Heart left ventricle (tissue), 16 donors: Measurements from ENCODE around the gene SCNN1G. TPM values are rescaled to one million over a fixed set of nuclear protein-coding genes. Genes with fewer than 3 reads are reported as not detected.

Experiments used
- ATAC-seq, 4 donors: fragments of 200-7000 bp; cut with Tn5 transposase; one replicate each; pipeline ENCODE4 v1.9.1; 2020 to 2022; ENCODE audit warnings: moderate library complexity in 4 of 4, mild to moderate bottlenecking in 3 of 4, moderate number of reproducible peaks in 1 of 4
- DNase-seq, 5 donors: peaks; one replicate each; pipeline ENCODE4 v3.0.0-alpha.2; 2020
- H3K27ac ChIP-seq, 12 donors: fragments of 200-600 bp; sonication (generic) in 4 of 12; one replicate each; pipeline versions ENCODE4 v1.5.0 to v1.8.0; 2016 to 2022; ENCODE audit warnings: mild to moderate bottlenecking in 2 of 12
- H3K27me3 ChIP-seq, 9 donors: fragments of 200-600 bp; sonication (generic) in 2 of 9; one replicate each; pipeline versions ENCODE4 v1.5.1 to v1.8.0; 2016 to 2022; ENCODE audit warnings: mild to moderate bottlenecking in 3 of 9
- H3K36me3 ChIP-seq, 9 donors: fragments of 200-600 bp; sonication (generic) in 2 of 9; one replicate each; pipeline versions ENCODE4 v1.5.0 to v1.8.0; 2018 to 2022; ENCODE audit warnings: mild to moderate bottlenecking in 2 of 9
- H3K4me1 ChIP-seq, 12 donors: fragments of 200-600 bp; sonication (generic) in 4 of 12; one replicate each; pipeline versions ENCODE4 v1.5.0 to v1.8.0; 2016 to 2022; ENCODE audit warnings: mild to moderate bottlenecking in 3 of 12
- H3K4me3 ChIP-seq, 12 donors: fragments of 200-600 bp; sonication (generic) in 4 of 12; one replicate each; pipeline versions ENCODE4 v1.5.0 to v1.8.0; 2017 to 2022; ENCODE audit warnings: mild to moderate bottlenecking in 9 of 12, moderate library complexity in 4 of 12
- H3K9me3 ChIP-seq, 12 donors: fragments of 200-600 bp; sonication (generic) in 4 of 12; one replicate each; pipeline versions ENCODE4 v1.5.0 to v1.8.0; 2016 to 2022; ENCODE audit warnings: mild to moderate bottlenecking in 1 of 12
- POLR2A ChIP-seq, 2 donors: fragments of 450-650 bp; IDR thresholded peaks; one replicate each; pipeline ENCODE4 v1.6.1; 2017; ENCODE audit warnings: antibody characterized with exemption in 2 of 2, mild to moderate bottlenecking in 2 of 2, moderate library complexity in 2 of 2
- WGBS, 4 donors: extraction: QIAGEN DNeasy Blood & Tissue Kit in 2 of 4; methylation state at CpG; one replicate each; pipeline versions ENCODE4 v1.1.5 to v1.1.7; 2013 to 2018; 5-methylcytosine and 5-hydroxymethylcytosine counted together
- intact Hi-C, 10 donors: fragments of 100-400 bp; cut with DNase I; formaldehyde crosslinking; loops; one replicate each; pipeline versions ENCODE4 v1.11.1 to v1.14.2; 2022
- polyA plus RNA-seq, 2 donors: library from polyadenylated mRNA; stranded (reverse); fragments of 200-250 nt; gene quantifications; one replicate each; pipeline ENCODE4 v1.2.3, GENCODE V29; 2013
- total RNA-seq, 9 donors: library from RNA; depleted of rRNA in 2 of 9; stranded (reverse); fragments of >200 nt in 2 of 9; fragmentation: NEBNext Ultra II Directional in 3 of 9; extraction: Animal tissue kit (Norgen Biotek cat#: 25700) in 3 of 9; gene quantifications; one replicate each; pipeline versions ENCODE4 v1.1.0 to v1.2.4, GENCODE V29; 2016 to 2023
- TF ChIP-seq, protein P1 (sequence below), 12 donors: fragments of 200-600 bp; sonication (generic) in 4 of 12; IDR thresholded peaks; one replicate each; pipeline versions ENCODE4 v1.5.0 to v1.8.0; 2018 to 2022; ENCODE audit warnings: antibody characterized with exemption in 12 of 12, mild to moderate bottlenecking in 5 of 12
- donor health status: ischemic (EF 13 %, LVEDD 7.1; RV severe dilation, severe dysfunction).
- donor health status: healthy with polysubstance abuse.
- donor health status: DM: no; HTN: yes; CAD: no.
- donor health status: DM: no; HTN: no; CAD: no.
- donor health status: ischemic (EF 25% LVEDD 6.9; RV normal size, moderate dysfunction).
- donor health status: ischemic (EF 25% LVEDD 5.7; RV mildly dilated, moderate dysfunction).
- donor health status: healthy.
- donor health status: DM: yes; HTN: yes; CAD: no.
- donor health status: ischemic (EF 35%, LVEDD 5.7; RV mildly dilated, moderate dysfunction).
- donor health status: nonischemic (EF 11% LVEDD 7.7; RV severe dilation, severe dysfunction).
- donor health status: DM: yes; HTN: yes; CAD: no.
- donor health status: PGD.
- donor health status: ischemic (EF 29% LVEDD 5.4; RV normal size, mild dysfunction).
- donor health status: nonischemic (EF 23%, LVEDD 6.1; RV moderate dilation, normal function).

Gene SCNN1G
- total and polyA plus RNA-seq, 11 donors: 0.03 to 0.20 (median 0.12) TPM; not detected in 7

DNA sequence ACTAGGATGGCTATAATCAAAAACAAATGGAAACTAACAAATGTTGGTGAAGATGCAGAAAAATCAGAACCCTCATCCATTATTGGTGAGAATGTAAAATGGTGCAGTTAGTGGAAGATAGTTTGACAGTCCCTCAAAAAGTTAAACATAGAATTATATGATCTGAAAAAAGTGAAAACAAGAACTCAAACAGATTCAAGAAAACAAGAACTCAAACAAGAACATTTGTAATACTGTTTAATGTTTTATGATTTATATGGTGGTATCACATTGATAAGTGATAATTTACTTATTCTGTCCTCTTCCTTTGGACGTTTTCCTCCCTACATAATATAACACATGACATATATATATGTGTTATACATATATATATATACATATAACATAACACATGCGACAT, 45.3 kb upstream of the SCNN1G start:
- TF ChIP-seq POLR2A (IDR thresholded peaks at IDR 0.05): no peak
- TF ChIP-seq, protein P1, sequence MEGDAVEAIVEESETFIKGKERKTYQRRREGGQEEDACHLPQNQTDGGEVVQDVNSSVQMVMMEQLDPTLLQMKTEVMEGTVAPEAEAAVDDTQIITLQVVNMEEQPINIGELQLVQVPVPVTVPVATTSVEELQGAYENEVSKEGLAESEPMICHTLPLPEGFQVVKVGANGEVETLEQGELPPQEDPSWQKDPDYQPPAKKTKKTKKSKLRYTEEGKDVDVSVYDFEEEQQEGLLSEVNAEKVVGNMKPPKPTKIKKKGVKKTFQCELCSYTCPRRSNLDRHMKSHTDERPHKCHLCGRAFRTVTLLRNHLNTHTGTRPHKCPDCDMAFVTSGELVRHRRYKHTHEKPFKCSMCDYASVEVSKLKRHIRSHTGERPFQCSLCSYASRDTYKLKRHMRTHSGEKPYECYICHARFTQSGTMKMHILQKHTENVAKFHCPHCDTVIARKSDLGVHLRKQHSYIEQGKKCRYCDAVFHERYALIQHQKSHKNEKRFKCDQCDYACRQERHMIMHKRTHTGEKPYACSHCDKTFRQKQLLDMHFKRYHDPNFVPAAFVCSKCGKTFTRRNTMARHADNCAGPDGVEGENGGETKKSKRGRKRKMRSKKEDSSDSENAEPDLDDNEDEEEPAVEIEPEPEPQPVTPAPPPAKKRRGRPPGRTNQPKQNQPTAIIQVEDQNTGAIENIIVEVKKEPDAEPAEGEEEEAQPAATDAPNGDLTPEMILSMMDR (IDR thresholded peaks at IDR 0.05): no peak
- intact Hi-C loops: no loop called here

DNA sequence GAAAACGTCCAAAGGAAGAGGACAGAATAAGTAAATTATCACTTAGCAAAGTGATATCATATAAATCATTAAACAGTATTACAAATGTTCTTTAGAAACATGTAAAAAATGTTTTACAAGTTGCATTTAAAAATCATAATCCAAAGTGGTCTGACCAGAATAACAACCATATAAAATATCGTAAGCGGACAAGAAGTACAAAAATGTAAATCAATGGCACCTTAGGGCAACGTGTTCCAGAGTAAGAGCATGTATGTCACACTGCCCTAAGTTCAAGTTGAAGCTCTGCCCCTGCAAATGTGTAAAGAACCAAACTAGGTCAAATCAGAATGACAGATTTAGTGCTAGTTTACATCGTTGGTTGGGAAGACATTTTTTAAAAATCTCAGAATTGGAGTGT, 44.7 kb upstream of the SCNN1G start:
- intact Hi-C loops: no loop called here
- peaks cover 0 to 55% (median 24%) of the 10 kb centered on the region in 12 donors for H3K4me1 ChIP-seq
- WGBS, 4 donors: 84 to 87% (median 84%) methylated on average over 5 of the region's 5 CpGs
- H3K36me3 ChIP-seq: no peaks in the 10 kb centered on the region
- peaks cover 0 to 42% (median 13%) of the 10 kb centered on the region in 12 donors for H3K9me3 ChIP-seq
- DNase-seq (no peak), ATAC-seq (no peak)
- H3K27ac ChIP-seq: no peak overlapping the region
- H3K27me3 ChIP-seq: no peaks in the 10 kb centered on the region
- no peak overlapping the region for H3K4me3 ChIP-seq
- TF ChIP-seq, protein P1 (IDR thresholded peaks at IDR 0.05): no peak
- TF ChIP-seq POLR2A (IDR thresholded peaks at IDR 0.05): no peak

More for the DNA sequence above, 45.3 kb upstream of the SCNN1G start:
- peaks cover 0 to 42% (median 13%) of the 10 kb centered on the region in 12 donors for H3K9me3 ChIP-seq
- no peak overlapping the region for H3K4me3 ChIP-seq
- peaks cover 5 to 55% (median 29%) of the 10 kb centered on the region in 12 donors for H3K4me1 ChIP-seq
- DNase-seq: no peak
- H3K27me3 ChIP-seq: no peaks in the 10 kb centered on the region
- no peak for ATAC-seq
- 87 to 95% (median 91%) methylated on average over 2 of the region's 2 CpGs for WGBS, 4 donors
- H3K36me3 ChIP-seq: no peaks in the 10 kb centered on the region
- no peak overlapping the region for H3K27ac ChIP-seq

GRCh38 chr16:23140107-23140506, 42.4 kb upstream of the SCNN1G start:
- DNase-seq: no peak
- intact Hi-C loops: loop anchor here in 1 of 10 donors (10.0 kb wide), 1 partner anchor 945 kb away; no protein-coding TSS in a partner anchor
- H3K4me3 ChIP-seq: no peak overlapping the region
- peak overlapping the region in 7 of 12 donors; percentile 5 to 80 (median 54) for H3K27ac ChIP-seq
- WGBS, 4 donors: 36 to 47% (median 40%) methylated on average over 2 of the region's 2 CpGs
- TF ChIP-seq, protein P1 (IDR thresholded peaks at IDR 0.05): no peak
- no peak for TF ChIP-seq POLR2A (IDR thresholded peaks at IDR 0.05)
- no peaks in the 10 kb centered on the region for H3K36me3 ChIP-seq
- ATAC-seq: no peak
- H3K27me3 ChIP-seq: no peaks in the 10 kb centered on the region
- H3K9me3 ChIP-seq: peaks cover 0 to 39% (median 13%) of the 10 kb centered on the region in 12 donors
- peaks cover 0 to 59% (median 22%) of the 10 kb centered on the region in 12 donors for H3K4me1 ChIP-seq

DNA sequence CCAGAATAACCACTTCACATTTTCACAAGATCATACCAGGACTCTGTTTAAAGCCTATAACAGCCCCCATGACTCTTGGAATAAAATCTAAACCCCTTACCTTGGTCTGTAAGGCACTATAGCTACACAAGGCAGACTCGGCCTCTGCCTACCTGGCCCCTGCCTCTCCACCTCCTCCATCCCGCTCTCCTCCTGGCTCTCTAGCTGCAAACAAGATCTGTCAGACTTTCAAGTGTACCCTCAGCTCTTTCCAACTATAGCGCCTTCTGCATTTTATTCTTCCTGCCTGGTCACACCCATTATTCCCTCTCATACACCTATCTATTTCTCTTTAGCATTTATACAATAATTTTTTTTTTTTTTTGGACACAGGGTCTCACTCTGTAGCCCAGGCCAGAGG, 41.5 kb upstream of the SCNN1G start:
- H3K27ac ChIP-seq: peak overlapping the region in 11 of 12 donors; percentile 1 to 80 (median 52)
- peaks cover 0 to 69% (median 30%) of the 10 kb centered on the region in 12 donors for H3K4me1 ChIP-seq
- peak in 3 of 4 donors; percentile 26 to 35 (median 28) for ATAC-seq

More for the DNA sequence above, 41.5 kb upstream of the SCNN1G start:
- Histone ChIP-seq H3K4me3 (no peak overlapping the region), H3K27me3 (no peaks in the 10 kb centered on the region), H3K36me3 (no peaks in the 10 kb centered on the region), H3K9me3 (peaks cover 0 to 30% (median 10%) of the 10 kb centered on the region in 12 donors)
- no peak for DNase-seq
- 68 to 77% (median 70%) methylated on average over 3 of the region's 3 CpGs for WGBS, 4 donors
- intact Hi-C loops: loop anchor here in 1 of 10 donors (10.0 kb wide), 1 partner anchor 946 kb away; no protein-coding TSS in a partner anchor
- TF ChIP-seq, protein P1 (IDR thresholded peaks at IDR 0.05): no peak
- no peak for TF ChIP-seq POLR2A (IDR thresholded peaks at IDR 0.05)
